SK-N-SH treated with all-trans-retinoic acid at 6 μM for 48 hours (cell line): ENCODE results near the gene NUDT4B.
"Not testable (repeated sequence)": the region's sequence is repeated elsewhere in the genome, so short reads cannot be mapped to it uniquely, and the experiment has no call there.

Experiments
- ARNTL ChIP-seq: fragments of 450-650 bp; formaldehyde crosslinking; IDR thresholded peaks from 2 replicates; pipeline ENCODE4 v1.5.0; 2020; ENCODE audit warnings: low read depth, mild to moderate bottlenecking, moderate library complexity, borderline replicate concordance
- BACH2 ChIP-seq: fragments of 250-450 bp; sonication (Bioruptor Pico); IDR thresholded peaks from 2 replicates; pipeline ENCODE4 v1.9.0; 2021; ENCODE audit warnings: mild to moderate bottlenecking, borderline replicate concordance
- ESRRG ChIP-seq: fragments of 250-450 bp; sonication (Bioruptor Pico); IDR thresholded peaks from 2 replicates; pipeline ENCODE4 v1.6.1; 2021; ENCODE audit warnings: mild to moderate bottlenecking
- PPARA ChIP-seq: fragments of 250-450 bp; sonication (Bioruptor Pico); IDR thresholded peaks from 2 replicates; pipeline ENCODE4 v1.5.0; 2020; ENCODE audit warnings: mild to moderate bottlenecking, borderline replicate concordance
- ZFP3 ChIP-seq: fragments of 250-450 bp; sonication (Bioruptor Pico); IDR thresholded peaks from 2 replicates; pipeline ENCODE4 v1.5.0; 2020; ENCODE audit warnings: mild to moderate bottlenecking, moderate library complexity
- TF ChIP-seq, protein P1 (sequence below): fragments of 250-450 bp; sonication (Bioruptor Pico); IDR thresholded peaks from 2 replicates; pipeline ENCODE4 v1.8.0; 2020; ENCODE audit warnings: mild to moderate bottlenecking, moderate library complexity, borderline replicate concordance

DNA sequence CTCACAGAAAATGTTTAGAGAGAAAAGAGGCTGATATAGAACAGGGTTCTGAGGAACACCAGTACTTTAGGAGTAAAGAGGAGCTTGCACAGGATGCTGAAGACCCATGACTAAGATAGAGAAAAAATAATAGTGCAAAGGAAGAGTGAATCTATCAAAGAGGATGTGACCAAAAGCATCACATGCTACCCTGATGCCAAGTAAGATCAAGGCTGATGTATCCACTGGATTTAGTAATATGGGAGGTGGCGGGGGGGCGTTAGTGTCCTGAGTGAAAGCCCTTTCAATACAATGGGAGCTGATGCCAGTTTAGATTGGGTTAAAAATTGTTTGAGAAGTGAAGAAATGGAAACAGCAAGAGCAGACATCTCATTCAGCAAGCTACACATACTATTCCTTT, 11.2 kb downstream of the NUDT4B start:
- TF ChIP-seq ESRRG; BACH2 (CRISPR knock-in tag); PPARA (CRISPR knock-in tag); ZFP3 (CRISPR knock-in tag); ARNTL (CRISPR knock-in tag): not testable (repeated sequence)
- TF ChIP-seq, protein P1, sequence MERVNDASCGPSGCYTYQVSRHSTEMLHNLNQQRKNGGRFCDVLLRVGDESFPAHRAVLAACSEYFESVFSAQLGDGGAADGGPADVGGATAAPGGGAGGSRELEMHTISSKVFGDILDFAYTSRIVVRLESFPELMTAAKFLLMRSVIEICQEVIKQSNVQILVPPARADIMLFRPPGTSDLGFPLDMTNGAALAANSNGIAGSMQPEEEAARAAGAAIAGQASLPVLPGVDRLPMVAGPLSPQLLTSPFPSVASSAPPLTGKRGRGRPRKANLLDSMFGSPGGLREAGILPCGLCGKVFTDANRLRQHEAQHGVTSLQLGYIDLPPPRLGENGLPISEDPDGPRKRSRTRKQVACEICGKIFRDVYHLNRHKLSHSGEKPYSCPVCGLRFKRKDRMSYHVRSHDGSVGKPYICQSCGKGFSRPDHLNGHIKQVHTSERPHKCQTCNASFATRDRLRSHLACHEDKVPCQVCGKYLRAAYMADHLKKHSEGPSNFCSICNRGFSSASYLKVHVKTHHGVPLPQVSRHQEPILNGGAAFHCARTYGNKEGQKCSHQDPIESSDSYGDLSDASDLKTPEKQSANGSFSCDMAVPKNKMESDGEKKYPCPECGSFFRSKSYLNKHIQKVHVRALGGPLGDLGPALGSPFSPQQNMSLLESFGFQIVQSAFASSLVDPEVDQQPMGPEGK (CRISPR knock-in tag), result not testable (repeated sequence)
